Activated CD8-positive, alpha-beta memory T cell treated with anti-CD3 and anti-CD28 coated beads for 1 hour (primary cell): ENCODE results near the gene TEAD1.

Experiments used
- DNase-seq, 2 donors: peaks; one replicate each; pipeline ENCODE4 v3.0.0-alpha.2; 2020; ENCODE audit warnings: low read depth in 1 of 2; ENCODE audit errors: extremely low read depth in 1 of 2

Gene TEAD1

GRCh38 chr11:12827929-12828812 lies 153.9 kb downstream of the TEAD1 start:
- DNase-seq = no peak

- no peak for DNase-seq
Observed at GRCh38 chr11:12829131-12829530, 154.9 kb downstream of the TEAD1 start.

GRCh38 chr11:12829540-12830314 lies 155.5 kb downstream of the TEAD1 start:
- no peak for DNase-seq

GRCh38 chr11:12831471-12832202 lies 157.4 kb downstream of the TEAD1 start:
- no peak for DNase-seq

GRCh38 chr11:12832480-12833224 lies 158.4 kb downstream of the TEAD1 start:
- DNase-seq = no peak

GRCh38 chr11:12834166-12834565 lies 159.9 kb downstream of the TEAD1 start:
- no peak for DNase-seq

GRCh38 chr11:12834630-12835029 lies 160.4 kb downstream of the TEAD1 start:
- DNase-seq = no peak

- no peak for DNase-seq
Observed at GRCh38 chr11:12835286-12835685, 161.1 kb downstream of the TEAD1 start.

GRCh38 chr11:12838463-12839123 lies 164.4 kb downstream of the TEAD1 start:
- no peak for DNase-seq

GRCh38 chr11:12840871-12841660 lies 166.8 kb downstream of the TEAD1 start:
- no peak for DNase-seq

GRCh38 chr11:12841946-12842630 lies 167.9 kb downstream of the TEAD1 start:
- DNase-seq = no peak

- no peak for DNase-seq
Observed at GRCh38 chr11:12842933-12843636, 168.9 kb downstream of the TEAD1 start.

- DNase-seq = no peak
Observed at GRCh38 chr11:12845163-12845562, 170.9 kb downstream of the TEAD1 start.

- DNase-seq = no peak
Observed at GRCh38 chr11:12845739-12846358, 171.6 kb downstream of the TEAD1 start.

GRCh38 chr11:12846786-12847615 lies 172.8 kb downstream of the TEAD1 start:
- no peak for DNase-seq

- no peak for DNase-seq
Observed at GRCh38 chr11:12848413-12848812, 174.2 kb downstream of the TEAD1 start.

- no peak for DNase-seq
Observed at GRCh38 chr11:12853325-12853651, 179.1 kb downstream of the TEAD1 start.
